Astrocyte of the cerebellum (primary cell): Measurements from ENCODE around the gene JAK3.

Experiments used
- DNase-seq: peaks from one replicate; pipeline ENCODE4 v3.0.0-alpha.2; 2011; ENCODE audit warnings: low read depth
- H3K4me3 ChIP-seq: 2 replicates; pipeline ENCODE4 v1.5.1; 2011; ENCODE audit warnings: mild to moderate bottlenecking, low read depth, low read length, moderate library complexity
- CTCF ChIP-seq: IDR thresholded peaks from 2 replicates; pipeline ENCODE4 v1.5.1; 2012; ENCODE audit warnings: low read length, low read depth, moderate library complexity, mild to moderate bottlenecking; ENCODE audit errors: missing control alignments
- in situ Hi-C: cut with HindIII; loops from 2 replicates; pipeline ENCODE4 v1.10.0; 2017; ENCODE audit warnings: low sequenced_read_pairs

Gene JAK3

GRCh38 chr19:17866312-17866963, 18.7 kb upstream of the JAK3 start:
- in situ Hi-C loops = no loop called here
- no peak for DNase-seq
- H3K4me3 ChIP-seq = no peak overlapping the region
- TF ChIP-seq CTCF = no peak

- no peak for DNase-seq
- H3K4me3 ChIP-seq = no peak overlapping the region
- no peak for TF ChIP-seq CTCF
- in situ Hi-C loops = no loop called here
Measured at GRCh38 chr19:17865364-17866311, 17.9 kb upstream of the JAK3 start.

GRCh38 chr19:17863520-17864182, 15.9 kb upstream of the JAK3 start:
- no peak overlapping the region for H3K4me3 ChIP-seq
- DNase-seq = no peak
- in situ Hi-C loops = no loop called here
- no peak for TF ChIP-seq CTCF

- no peak for DNase-seq
- H3K4me3 ChIP-seq = no peak overlapping the region
- in situ Hi-C loops = no loop called here
- TF ChIP-seq CTCF = no peak
Measured at GRCh38 chr19:17862711-17863519, 15.1 kb upstream of the JAK3 start.

- DNase-seq = no peak
- in situ Hi-C loops = no loop called here
- peak overlapping the region; percentile 62 for H3K4me3 ChIP-seq
- no peak for TF ChIP-seq CTCF
Measured at GRCh38 chr19:17861542-17862402, 14.0 kb upstream of the JAK3 start.
